Measurements from ENCODE around the gene PGRMC1. TPM values are rescaled to one million over a fixed set of nuclear protein-coding genes. Genes with fewer than 3 reads are reported as not detected.

PGRMC1 gene
- polyA plus RNA-seq, 2 donors, result 41.6 to 47.0 TPM

DNA sequence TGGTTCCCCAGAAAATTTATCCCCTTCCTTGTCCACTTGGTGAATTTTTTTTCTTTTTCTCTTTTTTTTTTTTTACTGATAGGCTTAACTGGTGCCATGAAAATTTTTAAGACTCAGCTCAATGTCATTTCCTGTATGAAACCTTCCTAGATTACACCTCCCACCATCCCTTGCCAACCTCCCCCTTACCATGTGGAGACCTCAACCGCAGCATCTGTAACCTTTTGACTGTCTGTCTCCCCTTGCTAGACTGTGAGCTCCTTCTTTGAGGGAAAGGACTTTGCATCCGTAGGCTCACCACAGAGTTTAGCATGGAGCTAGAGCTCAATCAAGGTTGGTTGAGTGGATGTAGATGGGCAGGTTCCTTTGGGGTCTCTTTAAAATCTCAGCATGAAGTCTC lies 5.2 kb upstream of the PGRMC1 start:
- 67 to 84% methylated on average over 2 of the region's 2 CpGs for WGBS, 2 donors
- no peaks in the 10 kb centered on the region for H3K9me3 ChIP-seq (ENCODE audit: control insufficient read depth in 2 of 2, insufficient read depth in 1 of 2, low read depth in 1 of 2, low read length in 1 of 2)
- no peaks in the 10 kb centered on the region for H3K4me1 ChIP-seq (ENCODE audit: control insufficient read depth in 2 of 2, insufficient read depth in 2 of 2, low read length in 1 of 2)
- H3K27me3 ChIP-seq (ENCODE audit: control insufficient read depth in 1 of 2, insufficient read depth in 2 of 2, low read length in 2 of 2), result no peaks in the 10 kb centered on the region
- no peak overlapping the region for H3K27ac ChIP-seq (ENCODE audit: low read depth in 2 of 2, low read length in 1 of 2)
- H3K4me3 ChIP-seq (ENCODE audit: low read depth in 1 of 2, low read length in 2 of 2), result no peak overlapping the region
- no peaks in the 10 kb centered on the region for H3K36me3 ChIP-seq (ENCODE audit: control insufficient read depth in 2 of 2, insufficient read depth in 2 of 2, low read length in 1 of 2)

GRCh38 chrX:119231936-119232445 lies 4.1 kb upstream of the PGRMC1 start:
- H3K4me3 ChIP-seq (ENCODE audit: low read depth in 1 of 2, low read length in 2 of 2), result no peak overlapping the region
- H3K27ac ChIP-seq (ENCODE audit: low read depth in 2 of 2, low read length in 1 of 2), result no peak overlapping the region
- no peaks in the 10 kb centered on the region for H3K27me3 ChIP-seq (ENCODE audit: control insufficient read depth in 1 of 2, insufficient read depth in 2 of 2, low read length in 2 of 2)
- H3K9me3 ChIP-seq (ENCODE audit: control insufficient read depth in 2 of 2, insufficient read depth in 1 of 2, low read depth in 1 of 2, low read length in 1 of 2), result no peaks in the 10 kb centered on the region
- no peaks in the 10 kb centered on the region for H3K4me1 ChIP-seq (ENCODE audit: control insufficient read depth in 2 of 2, insufficient read depth in 2 of 2, low read length in 1 of 2)
- H3K36me3 ChIP-seq (ENCODE audit: control insufficient read depth in 2 of 2, insufficient read depth in 2 of 2, low read length in 1 of 2), result no peaks in the 10 kb centered on the region
- WGBS, 2 donors, result 95 to 100% methylated on average over 1 of the region's 1 CpG

GRCh38 chrX:119235051-119235511 lies 1.0 kb upstream of the PGRMC1 start:
- Histone ChIP-seq H3K4me1 (ENCODE audit: control insufficient read depth in 2 of 2, insufficient read depth in 2 of 2, low read length in 1 of 2) (no peaks in the 10 kb centered on the region), H3K36me3 (ENCODE audit: control insufficient read depth in 2 of 2, insufficient read depth in 2 of 2, low read length in 1 of 2) (no peaks in the 10 kb centered on the region), H3K27me3 (ENCODE audit: control insufficient read depth in 1 of 2, insufficient read depth in 2 of 2, low read length in 2 of 2) (no peaks in the 10 kb centered on the region), H3K9me3 (ENCODE audit: control insufficient read depth in 2 of 2, insufficient read depth in 1 of 2, low read depth in 1 of 2, low read length in 1 of 2) (no peaks in the 10 kb centered on the region), H3K27ac (ENCODE audit: low read depth in 2 of 2, low read length in 1 of 2) (peak overlapping the region in 1 of 2 donors; percentile 51), H3K4me3 (ENCODE audit: low read depth in 1 of 2, low read length in 2 of 2) (no peak overlapping the region)
- WGBS, 2 donors, result 62 to 63% methylated on average over 8 of the region's 8 CpGs

DNA sequence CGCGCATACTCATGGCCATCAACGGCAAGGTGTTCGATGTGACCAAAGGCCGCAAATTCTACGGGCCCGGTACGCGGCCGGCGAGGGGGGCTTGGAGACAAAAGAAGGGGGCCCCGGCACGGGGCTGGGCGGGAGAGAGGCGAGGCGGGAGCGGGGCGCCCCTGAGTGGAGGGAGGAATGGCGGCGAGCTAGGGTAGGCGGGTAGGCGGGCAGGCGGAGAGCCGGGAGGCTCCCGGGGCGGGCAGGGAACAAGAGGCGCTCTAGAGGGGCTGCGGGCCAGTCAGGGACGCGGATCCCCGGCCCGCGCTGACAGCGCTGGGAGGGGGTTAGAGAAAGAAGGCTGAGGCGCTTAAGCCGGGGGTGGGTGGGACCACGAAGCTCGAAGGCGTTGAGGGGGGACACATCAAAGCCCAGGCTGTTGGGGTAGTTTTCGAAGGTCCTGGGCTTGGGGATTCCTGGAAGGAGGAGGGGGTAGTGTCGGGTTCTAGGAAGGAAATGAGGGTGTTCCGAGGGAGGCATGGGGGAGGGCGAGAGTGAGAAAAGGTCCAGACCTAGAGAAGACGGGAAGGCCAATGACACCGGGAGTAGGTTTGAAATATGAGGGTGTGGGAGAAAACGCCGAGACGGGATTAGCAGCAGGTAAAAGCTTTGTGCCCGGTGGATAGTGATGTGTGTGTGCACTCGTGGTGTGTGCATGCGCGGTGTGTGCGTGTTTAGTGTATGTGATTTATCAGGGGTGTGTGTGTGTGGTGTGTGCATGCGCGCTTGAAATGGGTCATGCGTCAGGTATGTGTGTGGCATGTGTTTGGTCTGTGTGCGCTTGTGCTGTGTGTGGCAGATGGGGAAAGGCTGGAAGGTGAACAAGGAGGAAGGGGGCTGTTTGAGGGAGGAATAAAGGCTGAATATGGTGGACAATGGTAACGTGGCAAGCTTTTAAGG lies 807 bp downstream of the PGRMC1 start:
- Histone ChIP-seq H3K27ac (ENCODE audit: low read depth in 2 of 2, low read length in 1 of 2) (peak overlapping the region; percentile 75 to 89), H3K4me1 (ENCODE audit: control insufficient read depth in 2 of 2, insufficient read depth in 2 of 2, low read length in 1 of 2) (no peaks in the 10 kb centered on the region), H3K36me3 (ENCODE audit: control insufficient read depth in 2 of 2, insufficient read depth in 2 of 2, low read length in 1 of 2) (no peaks in the 10 kb centered on the region), H3K27me3 (ENCODE audit: control insufficient read depth in 1 of 2, insufficient read depth in 2 of 2, low read length in 2 of 2) (no peaks in the 10 kb centered on the region), H3K9me3 (ENCODE audit: control insufficient read depth in 2 of 2, insufficient read depth in 1 of 2, low read depth in 1 of 2, low read length in 1 of 2) (no peaks in the 10 kb centered on the region), H3K4me3 (ENCODE audit: low read depth in 1 of 2, low read length in 2 of 2) (peak overlapping the region; percentile 47 to 93)
- WGBS, 2 donors, result 1 to 26% methylated on average over 51 to 58 of the region's 58 CpGs

- Histone ChIP-seq H3K4me1 (ENCODE audit: control insufficient read depth in 2 of 2, insufficient read depth in 2 of 2, low read length in 1 of 2) (no peaks in the 10 kb centered on the region), H3K4me3 (ENCODE audit: low read depth in 1 of 2, low read length in 2 of 2) (peak overlapping the region; percentile 47 to 93), H3K9me3 (ENCODE audit: control insufficient read depth in 2 of 2, insufficient read depth in 1 of 2, low read depth in 1 of 2, low read length in 1 of 2) (no peaks in the 10 kb centered on the region), H3K27ac (ENCODE audit: low read depth in 2 of 2, low read length in 1 of 2) (no peak overlapping the region), H3K27me3 (ENCODE audit: control insufficient read depth in 1 of 2, insufficient read depth in 2 of 2, low read length in 2 of 2) (no peaks in the 10 kb centered on the region), H3K36me3 (ENCODE audit: control insufficient read depth in 2 of 2, insufficient read depth in 2 of 2, low read length in 1 of 2) (no peaks in the 10 kb centered on the region)
- 41 to 49% methylated on average over 6 of the region's 6 CpGs for WGBS, 2 donors
Observed at GRCh38 chrX:119237562-119237942, 1.5 kb downstream of the PGRMC1 start.

DNA sequence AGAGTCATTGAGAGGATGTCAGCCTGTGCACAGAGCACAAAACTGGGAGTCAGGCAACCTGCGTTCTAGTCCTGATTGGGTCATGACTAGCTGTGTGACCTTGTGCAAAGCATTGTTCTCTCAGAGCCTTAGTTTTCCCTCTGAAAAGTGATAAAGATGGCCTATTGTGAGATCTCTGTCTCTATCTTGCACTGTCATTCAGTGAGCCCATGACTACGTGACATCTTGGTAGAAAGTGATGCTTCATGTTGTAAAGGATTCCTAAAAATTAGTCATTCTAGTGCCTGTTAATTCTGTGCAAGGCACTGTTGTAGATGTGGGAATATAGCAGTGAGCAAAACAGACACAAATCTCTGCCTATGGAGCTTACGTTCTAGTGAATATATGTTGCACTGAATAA lies 2.5 kb downstream of the PGRMC1 start:
- H3K27ac ChIP-seq (ENCODE audit: low read depth in 2 of 2, low read length in 1 of 2), result no peak overlapping the region
- 63 to 70% methylated on average over 3 of the region's 3 CpGs for WGBS, 2 donors
- no peak overlapping the region for H3K4me3 ChIP-seq (ENCODE audit: low read depth in 1 of 2, low read length in 2 of 2)
- H3K27me3 ChIP-seq (ENCODE audit: control insufficient read depth in 1 of 2, insufficient read depth in 2 of 2, low read length in 2 of 2), result no peaks in the 10 kb centered on the region
- H3K4me1 ChIP-seq (ENCODE audit: control insufficient read depth in 2 of 2, insufficient read depth in 2 of 2, low read length in 1 of 2), result no peaks in the 10 kb centered on the region
- no peaks in the 10 kb centered on the region for H3K9me3 ChIP-seq (ENCODE audit: control insufficient read depth in 2 of 2, insufficient read depth in 1 of 2, low read depth in 1 of 2, low read length in 1 of 2)
- H3K36me3 ChIP-seq (ENCODE audit: control insufficient read depth in 2 of 2, insufficient read depth in 2 of 2, low read length in 1 of 2), result no peaks in the 10 kb centered on the region

DNA sequence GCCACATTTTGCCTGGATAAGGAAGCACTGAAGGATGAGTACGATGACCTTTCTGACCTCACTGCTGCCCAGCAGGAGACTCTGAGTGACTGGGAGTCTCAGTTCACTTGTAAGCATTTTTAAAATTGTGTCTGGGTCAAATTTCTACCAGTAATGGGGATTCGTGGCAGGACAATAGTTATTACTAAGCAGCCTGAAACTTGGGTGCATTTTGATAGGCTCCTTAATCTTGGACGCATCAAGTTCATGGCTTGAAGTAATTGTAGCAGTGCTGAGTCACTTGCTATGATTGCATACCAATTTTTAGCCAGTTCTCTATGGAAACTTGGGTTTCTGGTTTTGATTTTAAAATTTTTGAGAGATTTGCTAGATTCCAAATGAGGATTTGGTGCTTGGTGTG lies 4.3 kb downstream of the PGRMC1 start:
- H3K4me3 ChIP-seq (ENCODE audit: low read depth in 1 of 2, low read length in 2 of 2), result no peak overlapping the region
- no peaks in the 10 kb centered on the region for H3K9me3 ChIP-seq (ENCODE audit: control insufficient read depth in 2 of 2, insufficient read depth in 1 of 2, low read depth in 1 of 2, low read length in 1 of 2)
- H3K27ac ChIP-seq (ENCODE audit: low read depth in 2 of 2, low read length in 1 of 2), result no peak overlapping the region
- no peaks in the 10 kb centered on the region for H3K4me1 ChIP-seq (ENCODE audit: control insufficient read depth in 2 of 2, insufficient read depth in 2 of 2, low read length in 1 of 2)
- H3K36me3 ChIP-seq (ENCODE audit: control insufficient read depth in 2 of 2, insufficient read depth in 2 of 2, low read length in 1 of 2), result no peaks in the 10 kb centered on the region
- 57 to 59% methylated on average over 3 of the region's 3 CpGs for WGBS, 2 donors
- H3K27me3 ChIP-seq (ENCODE audit: control insufficient read depth in 1 of 2, insufficient read depth in 2 of 2, low read length in 2 of 2), result no peaks in the 10 kb centered on the region

- Histone ChIP-seq H3K27me3 (ENCODE audit: control insufficient read depth in 1 of 2, insufficient read depth in 2 of 2, low read length in 2 of 2) (no peaks in the 10 kb centered on the region), H3K36me3 (ENCODE audit: control insufficient read depth in 2 of 2, insufficient read depth in 2 of 2, low read length in 1 of 2) (no peaks in the 10 kb centered on the region), H3K9me3 (ENCODE audit: control insufficient read depth in 2 of 2, insufficient read depth in 1 of 2, low read depth in 1 of 2, low read length in 1 of 2) (no peaks in the 10 kb centered on the region), H3K4me3 (ENCODE audit: low read depth in 1 of 2, low read length in 2 of 2) (no peak overlapping the region), H3K27ac (ENCODE audit: low read depth in 2 of 2, low read length in 1 of 2) (no peak overlapping the region), H3K4me1 (ENCODE audit: control insufficient read depth in 2 of 2, insufficient read depth in 2 of 2, low read length in 1 of 2) (no peaks in the 10 kb centered on the region)
- WGBS, 2 donors, result 76% methylated on average over 3 of the region's 3 CpGs
Observed at GRCh38 chrX:119247702-119248101, 11.6 kb downstream of the PGRMC1 start.

- H3K36me3 ChIP-seq (ENCODE audit: control insufficient read depth in 2 of 2, insufficient read depth in 2 of 2, low read length in 1 of 2), result no peaks in the 10 kb centered on the region
- H3K27ac ChIP-seq (ENCODE audit: low read depth in 2 of 2, low read length in 1 of 2), result no peak overlapping the region
- 65 to 76% methylated on average over 3 of the region's 3 CpGs for WGBS, 2 donors
- H3K4me3 ChIP-seq (ENCODE audit: low read depth in 1 of 2, low read length in 2 of 2), result no peak overlapping the region
- H3K4me1 ChIP-seq (ENCODE audit: control insufficient read depth in 2 of 2, insufficient read depth in 2 of 2, low read length in 1 of 2), result no peaks in the 10 kb centered on the region
- no peaks in the 10 kb centered on the region for H3K9me3 ChIP-seq (ENCODE audit: control insufficient read depth in 2 of 2, insufficient read depth in 1 of 2, low read depth in 1 of 2, low read length in 1 of 2)
- no peaks in the 10 kb centered on the region for H3K27me3 ChIP-seq (ENCODE audit: control insufficient read depth in 1 of 2, insufficient read depth in 2 of 2, low read length in 2 of 2)
Observed at GRCh38 chrX:119249891-119250290, 13.8 kb downstream of the PGRMC1 start.

GRCh38 chrX:119251386-119251785 lies 15.3 kb downstream of the PGRMC1 start:
- H3K9me3 ChIP-seq (ENCODE audit: control insufficient read depth in 2 of 2, insufficient read depth in 1 of 2, low read depth in 1 of 2, low read length in 1 of 2), result no peaks in the 10 kb centered on the region
- H3K4me3 ChIP-seq (ENCODE audit: low read depth in 1 of 2, low read length in 2 of 2), result no peak overlapping the region
- H3K36me3 ChIP-seq (ENCODE audit: control insufficient read depth in 2 of 2, insufficient read depth in 2 of 2, low read length in 1 of 2), result no peaks in the 10 kb centered on the region
- H3K27ac ChIP-seq (ENCODE audit: low read depth in 2 of 2, low read length in 1 of 2), result no peak overlapping the region
- H3K4me1 ChIP-seq (ENCODE audit: control insufficient read depth in 2 of 2, insufficient read depth in 2 of 2, low read length in 1 of 2), result no peaks in the 10 kb centered on the region
- H3K27me3 ChIP-seq (ENCODE audit: control insufficient read depth in 1 of 2, insufficient read depth in 2 of 2, low read length in 2 of 2), result no peaks in the 10 kb centered on the region
- WGBS, 2 donors, result 73 to 92% methylated on average over 4 of the region's 4 CpGs

All from esophagus (tissue), 2 donors.